Measurements from ENCODE around the gene MYD88.
"Not testable (repeated sequence)": the region's sequence is repeated elsewhere in the genome, so short reads cannot be mapped to it uniquely, and the experiment has no call there.

MYD88 gene

DNA sequence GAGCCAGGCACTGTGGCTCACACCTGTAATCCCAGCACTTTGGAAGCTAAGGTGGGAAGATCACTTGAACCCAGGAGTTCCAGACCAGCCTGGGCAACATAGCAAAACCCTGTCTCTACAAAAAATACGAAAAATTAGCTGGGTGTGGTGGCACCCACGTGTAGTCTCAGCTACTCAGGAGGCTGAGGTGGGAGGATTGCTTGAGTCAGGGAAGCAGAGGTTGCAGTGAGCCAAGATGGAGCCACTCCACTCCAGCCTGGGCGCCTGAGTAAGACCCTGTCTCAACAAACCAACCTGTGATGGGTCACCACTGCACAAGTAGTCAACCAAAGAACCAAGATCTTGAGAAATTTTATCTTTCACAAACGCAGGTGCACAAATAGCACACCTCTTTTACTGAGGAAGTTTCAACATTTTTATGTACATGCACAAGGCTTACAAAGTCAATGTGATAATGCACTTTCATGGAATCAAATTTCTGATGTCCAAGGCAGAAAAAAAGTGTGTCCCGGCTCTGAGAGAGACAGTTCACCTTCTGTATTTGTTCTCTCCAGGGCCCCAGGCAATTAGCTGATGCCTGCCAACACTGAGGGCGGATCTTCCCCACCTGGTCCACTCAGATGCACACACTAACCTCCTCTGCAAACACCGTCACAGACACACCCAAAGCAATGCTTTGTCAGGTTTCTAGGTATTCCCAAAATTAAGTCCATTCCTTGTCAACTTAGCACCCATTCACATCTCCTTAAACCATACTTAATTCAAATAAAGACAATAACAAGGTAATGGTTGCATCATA, 13.9 kb upstream of the MYD88 start:
- in situ Hi-C loops (cut with MboI; ENCODE audit: low sequenced_read_pairs): loop anchor here (10.0 kb wide), 1 partner anchor 350 kb away; no protein-coding TSS in a partner anchor

DNA sequence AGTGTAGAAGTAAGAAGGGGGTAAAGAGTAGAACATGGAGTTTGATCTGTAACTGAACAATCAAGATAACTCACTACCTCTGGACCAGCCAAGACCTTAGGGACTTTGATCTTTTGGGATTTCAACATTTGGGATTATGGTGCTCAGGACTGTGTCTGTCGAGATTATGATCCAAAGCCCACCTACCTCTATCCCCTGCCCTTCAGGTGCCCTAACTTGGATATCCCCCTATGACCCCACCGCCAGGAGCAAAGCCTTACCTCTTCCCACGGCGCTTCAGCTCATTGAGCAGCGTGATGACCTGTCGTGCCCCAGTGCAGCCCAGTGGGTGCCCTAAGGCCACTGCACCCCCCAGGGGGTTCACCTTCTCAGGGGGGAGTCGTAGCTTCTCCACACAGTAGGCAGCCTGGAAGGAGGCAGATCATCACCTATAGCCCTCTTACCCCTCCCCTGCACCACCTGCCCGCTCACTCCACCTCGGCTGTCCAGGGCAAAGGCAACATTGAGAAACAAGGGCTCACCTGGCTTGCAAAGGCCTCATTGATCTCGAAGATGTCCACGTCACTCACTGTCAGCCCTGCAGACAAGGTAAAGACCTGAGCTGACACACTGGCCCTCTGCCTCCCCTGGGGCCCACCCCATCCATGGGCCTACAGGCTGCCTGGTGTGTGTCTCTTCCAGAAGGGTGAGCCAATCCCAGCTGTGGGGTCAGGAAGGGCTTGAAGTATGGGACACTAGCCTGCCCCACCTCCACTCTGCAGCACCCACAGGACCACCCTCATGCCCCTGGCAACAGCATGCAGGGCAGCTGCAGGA, 12.9 kb upstream of the MYD88 start:
- in situ Hi-C loops (cut with MboI; ENCODE audit: low sequenced_read_pairs): loop anchor here (10.0 kb wide), 1 partner anchor 349 kb away; no protein-coding TSS in a partner anchor

- in situ Hi-C loops (cut with MboI; ENCODE audit: low sequenced_read_pairs): loop anchor here (10.0 kb wide), 1 partner anchor 348 kb away; no protein-coding TSS in a partner anchor
Observed at GRCh38 chr3:38126121-38126892, 12.2 kb upstream of the MYD88 start.

GRCh38 chr3:38127611-38128302, 10.7 kb upstream of the MYD88 start:
- in situ Hi-C loops (cut with MboI; ENCODE audit: low sequenced_read_pairs): loop anchor here (10.0 kb wide), 1 partner anchor 347 kb away; no protein-coding TSS in a partner anchor

DNA sequence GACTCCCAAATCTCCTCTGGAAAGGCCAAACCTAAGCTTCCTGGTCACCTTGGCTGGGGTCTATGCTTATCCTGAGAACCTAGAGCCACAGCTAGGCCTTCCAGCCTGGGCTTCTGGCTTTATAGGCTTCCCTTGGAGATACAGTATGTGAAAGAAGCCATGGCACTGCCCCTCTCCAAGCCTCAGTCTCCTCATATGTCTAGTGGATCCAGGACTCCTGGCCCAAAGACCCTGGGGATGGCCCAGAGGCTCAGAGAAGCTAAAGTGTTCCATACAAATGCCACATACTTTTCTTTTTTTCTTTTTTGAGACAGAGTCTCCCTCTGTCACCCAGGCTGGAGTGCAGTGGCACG, 10.2 kb upstream of the MYD88 start:
- in situ Hi-C loops (cut with MboI; ENCODE audit: low sequenced_read_pairs): loop anchor here (10.0 kb wide), 1 partner anchor 347 kb away; no protein-coding TSS in a partner anchor

DNA sequence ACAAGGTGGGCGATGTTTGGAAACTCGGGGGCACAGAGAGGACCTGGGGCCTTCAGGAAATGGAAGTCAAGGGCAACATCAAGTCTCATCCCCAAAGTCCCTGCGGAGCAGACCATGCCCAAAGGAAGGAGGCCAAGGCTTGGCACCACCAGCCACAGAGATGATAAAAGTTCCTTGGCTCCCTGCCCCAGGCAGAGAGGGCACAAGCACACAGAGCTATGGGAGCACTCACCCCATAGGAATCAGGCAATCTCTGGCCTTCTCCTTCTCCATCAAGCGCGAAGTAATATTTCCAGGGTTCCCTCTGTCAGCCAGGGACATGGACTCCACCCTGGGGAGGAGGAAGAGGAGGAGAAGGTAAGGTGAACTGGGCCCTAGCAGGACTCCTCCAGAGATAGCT, 9.4 kb upstream of the MYD88 start:
- in situ Hi-C loops (cut with MboI; ENCODE audit: low sequenced_read_pairs): loop anchor here (10.0 kb wide), 1 partner anchor 346 kb away; no protein-coding TSS in a partner anchor

DNA sequence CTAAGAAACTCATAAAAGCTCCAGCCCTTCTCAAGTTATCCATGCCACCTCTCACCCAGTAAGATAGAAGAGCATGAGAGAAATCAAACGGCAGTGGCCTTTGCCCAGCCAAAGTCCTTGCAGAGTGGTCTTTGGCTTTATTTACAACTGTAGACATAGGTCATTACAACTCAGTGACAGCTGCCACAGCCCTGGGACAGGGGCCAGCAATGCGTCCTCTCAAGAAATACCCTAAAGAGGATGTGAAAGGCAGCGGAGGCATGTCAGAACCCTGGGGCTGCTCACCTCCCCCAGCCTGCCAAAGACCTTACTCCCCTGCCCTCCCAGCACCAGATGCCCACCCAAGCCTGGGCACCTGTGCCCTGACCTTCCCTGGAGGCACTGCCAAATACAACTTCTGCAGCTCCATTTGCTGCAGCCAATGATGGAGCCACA, 7.8 kb upstream of the MYD88 start:
- in situ Hi-C loops (cut with MboI; ENCODE audit: low sequenced_read_pairs): no loop called here

- in situ Hi-C loops (cut with MboI; ENCODE audit: low sequenced_read_pairs): no loop called here
Observed at GRCh38 chr3:38131621-38132369, 6.7 kb upstream of the MYD88 start.

GRCh38 chr3:38133209-38133556, 5.3 kb upstream of the MYD88 start:
- in situ Hi-C loops (cut with MboI; ENCODE audit: low sequenced_read_pairs): no loop called here

- in situ Hi-C loops (cut with MboI; ENCODE audit: low sequenced_read_pairs): no loop called here
Observed at GRCh38 chr3:38133557-38134405, 4.7 kb upstream of the MYD88 start.

DNA sequence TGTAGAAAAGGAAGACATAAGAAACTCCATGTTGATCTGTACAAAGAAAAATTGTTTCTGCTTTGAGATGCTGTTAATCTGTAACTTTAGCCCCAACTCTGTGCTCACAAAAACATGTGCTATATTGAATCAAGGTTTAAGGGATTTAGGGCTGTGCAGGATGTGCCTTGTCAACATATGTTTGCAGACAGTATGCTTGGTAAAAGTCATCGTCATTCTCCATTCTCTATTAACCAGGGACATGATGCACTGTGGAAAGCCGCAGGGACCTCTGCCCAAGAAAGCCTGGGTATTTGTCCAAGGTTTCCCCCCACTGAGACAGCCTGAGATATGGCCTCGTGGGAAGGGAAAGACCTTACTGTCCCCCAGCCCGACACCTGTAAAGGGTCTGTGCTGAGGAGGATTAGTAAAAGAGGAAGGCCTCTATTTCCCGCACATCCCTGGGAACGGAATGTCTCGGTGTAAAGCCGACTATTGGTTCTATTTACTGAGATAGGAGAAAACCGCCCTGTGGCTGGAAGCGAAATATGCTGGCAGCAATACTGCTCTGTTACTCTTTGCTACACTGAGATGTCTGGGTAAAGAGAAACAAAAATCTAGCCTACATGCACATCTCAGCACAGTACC, 3.8 kb upstream of the MYD88 start:
- in situ Hi-C loops (cut with MboI; ENCODE audit: low sequenced_read_pairs): not testable (repeated sequence)

- in situ Hi-C loops (cut with MboI; ENCODE audit: low sequenced_read_pairs): not testable (repeated sequence)
Observed at GRCh38 chr3:38135621-38136277, 2.7 kb upstream of the MYD88 start.

DNA sequence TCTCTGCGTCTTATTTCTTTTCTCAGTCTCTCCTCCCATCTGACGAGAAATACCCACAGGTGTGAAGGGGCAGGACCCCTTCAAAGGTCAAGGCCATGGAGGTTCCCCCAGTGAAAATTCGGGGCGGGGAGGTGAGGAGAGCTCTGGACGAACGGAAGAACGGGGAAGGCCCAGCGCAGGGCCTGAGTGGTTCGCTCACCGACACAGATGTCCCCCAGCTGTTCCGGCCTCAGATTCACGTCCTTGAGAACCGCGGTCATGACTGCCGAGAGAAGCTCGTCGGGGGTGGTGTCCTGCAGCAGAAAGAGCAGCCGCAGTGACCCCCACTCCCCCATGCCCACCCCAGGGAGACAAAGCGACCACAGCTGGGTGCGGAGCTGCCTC, 2.1 kb upstream of the MYD88 start:
- in situ Hi-C loops (cut with MboI; ENCODE audit: low sequenced_read_pairs): no loop called here

DNA sequence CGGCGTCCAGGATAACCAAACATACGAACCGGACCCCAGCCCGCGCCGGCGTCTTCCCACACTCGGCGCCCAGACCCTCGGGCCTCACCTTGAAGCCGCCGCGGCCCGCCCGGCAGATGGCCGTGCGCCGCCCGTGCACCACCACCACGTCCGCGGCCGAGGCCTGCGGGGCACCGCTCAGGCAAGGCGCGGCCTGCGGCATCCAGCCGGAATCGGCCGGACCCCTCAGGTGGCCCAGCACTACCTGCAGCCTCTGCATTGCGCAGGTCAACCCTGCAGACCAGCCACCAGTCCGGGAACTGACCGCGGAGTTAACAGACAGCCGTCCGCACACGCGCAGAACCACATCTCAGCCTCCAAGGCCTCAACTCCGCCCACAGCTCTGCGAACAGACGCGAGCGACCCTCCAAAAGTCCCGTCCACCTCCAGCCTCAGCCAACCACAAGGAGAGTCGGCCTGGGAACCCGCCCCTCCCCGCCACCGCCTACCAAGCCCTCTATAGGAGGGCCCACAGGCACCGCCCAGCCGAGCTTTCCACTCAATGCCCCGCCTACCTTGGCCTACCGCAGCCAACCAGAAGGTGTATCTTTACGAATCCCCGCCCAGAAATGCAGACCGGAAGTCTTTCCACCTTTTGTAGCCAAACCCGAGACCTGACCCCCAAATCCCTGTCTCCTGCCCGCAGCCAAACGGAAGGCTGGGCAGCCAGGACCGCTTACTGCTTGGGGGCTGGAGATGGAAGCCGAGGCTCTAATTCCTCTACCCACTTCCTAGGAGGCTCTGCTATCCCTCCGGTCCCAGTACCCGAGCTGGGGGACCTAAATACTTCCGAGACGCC, 1.5 kb upstream of the MYD88 start, which contains the start of gene ACAA1:
ACAA1 (minus strand) TSS at position 351 of the 838 bp plus-strand sequence; CDS start at position 259, 92 bp downstream.
- in situ Hi-C loops (cut with MboI; ENCODE audit: low sequenced_read_pairs): no loop called here

- in situ Hi-C loops (cut with MboI; ENCODE audit: low sequenced_read_pairs): no loop called here
Observed at GRCh38 chr3:38137615-38138348, 679 bp upstream of the MYD88 start.

GRCh38 chr3:38139191-38139590, 730 bp downstream of the MYD88 start:
- in situ Hi-C loops (cut with MboI; ENCODE audit: low sequenced_read_pairs): no loop called here
